CD8-positive, alpha-beta memory T cell (primary cell): Measurements from ENCODE around the gene SFMBT1. TPM values are rescaled to one million over a fixed set of nuclear protein-coding genes. Genes with fewer than 3 reads are reported as not detected.
"Not testable (repeated sequence)": the region's sequence is repeated elsewhere in the genome, so short reads cannot be mapped to it uniquely, and the experiment has no call there.

Source experiments
- CTCF ChIA-PET: fragments of 350-600 bp; sonication (Branson Sonifier 250); formaldehyde crosslinking; loops from one replicate; lab custom pipeline; 2021; ENCODE audit warnings: antibody characterized with exemption; lab: Charles Lee
- POLR2A ChIA-PET: fragments of 350-600 bp; sonication (Branson Sonifier 250); formaldehyde crosslinking; loops from one replicate; lab custom pipeline; 2021; ENCODE audit warnings: antibody characterized with exemption; lab: Charles Lee
- DNase-seq, 5 donors: peaks; one replicate each; pipeline versions ENCODE4 v3.0.0 to v3.0.0-alpha.2; 2020 to 2022; ENCODE audit warnings: mixed read lengths in 1 of 5
- H3K27ac ChIP-seq: one replicate; pipeline ENCODE4 v1.7.0; 2013; ENCODE audit warnings: low read depth, mild to moderate bottlenecking, low read length, moderate library complexity
- H3K27me3 ChIP-seq: 2 replicates; pipeline ENCODE4 v1.7.0; 2013; ENCODE audit warnings: low read length, mild to moderate bottlenecking; ENCODE audit not compliant: insufficient read depth, poor library complexity, severe bottlenecking
- H3K36me3 ChIP-seq: 2 replicates; pipeline ENCODE4 v1.7.0; 2013; ENCODE audit warnings: mild to moderate bottlenecking, low read length, moderate library complexity; ENCODE audit not compliant: insufficient read depth
- H3K4me1 ChIP-seq: 2 replicates; pipeline ENCODE4 v1.7.0; 2013; ENCODE audit warnings: mild to moderate bottlenecking, low read length, moderate library complexity; ENCODE audit not compliant: insufficient read depth
- H3K4me3 ChIP-seq: 2 replicates; pipeline ENCODE4 v1.7.0; 2013; ENCODE audit warnings: mild to moderate bottlenecking, low read length
- H3K9me3 ChIP-seq: 2 replicates; pipeline ENCODE4 v1.7.0; 2013; ENCODE audit warnings: mild to moderate bottlenecking, low read length
- H3K27ac Mint-ChIP-seq, 8 donors: one replicate each; pipeline ENCODE4 v1.8.0; 2020 to 2021; ENCODE audit warnings: mixed read lengths in 8 of 8, mild to moderate bottlenecking in 6 of 8, inconsistent platforms in 3 of 8, moderate library complexity in 3 of 8
- H3K27me3 Mint-ChIP-seq, 2 donors: one replicate each; pipeline ENCODE4 v1.8.0; 2020 to 2021; ENCODE audit warnings: mixed read lengths in 2 of 2, mild to moderate bottlenecking in 1 of 2, moderate library complexity in 1 of 2
- H3K36me3 Mint-ChIP-seq, 3 donors: one replicate each; pipeline ENCODE4 v1.8.0; 2020 to 2021; ENCODE audit warnings: mixed read lengths in 3 of 3, inconsistent platforms in 1 of 3, mild to moderate bottlenecking in 1 of 3
- H3K4me1 Mint-ChIP-seq, 3 donors: one replicate each; pipeline ENCODE4 v1.8.0; 2020 to 2021; ENCODE audit warnings: mixed read lengths in 3 of 3, inconsistent platforms in 1 of 3, mild to moderate bottlenecking in 1 of 3
- H3K4me3 Mint-ChIP-seq, 7 donors: one replicate each; pipeline ENCODE4 v1.8.0; 2020 to 2021; ENCODE audit warnings: mixed read lengths in 7 of 7, mild to moderate bottlenecking in 6 of 7, moderate library complexity in 4 of 7, inconsistent platforms in 2 of 7
- H3K9me3 Mint-ChIP-seq, 5 donors: one replicate each; pipeline ENCODE4 v1.8.0; 2020 to 2022; ENCODE audit warnings: mixed read lengths in 5 of 5, mild to moderate bottlenecking in 3 of 5, moderate library complexity in 2 of 5, inconsistent platforms in 1 of 5
- polyA plus RNA-seq: library from polyadenylated mRNA; unstranded; fragments of 300-500 nt; fragmentation: Illumina TruSeq; gene quantifications from one replicate; pipeline ENCODE4 v1.2.3, GENCODE V29; 2021
- total RNA-seq, 2 experiments: library from RNA; stranded (reverse); gene quantifications; one replicate each; pipeline ENCODE4 v1.2.3, GENCODE V29; 2021

Gene SFMBT1
- total and polyA plus RNA-seq, 3 experiments from 2014 or later, result 17.0 to 21.0 (median 18.3) TPM

- H3K27me3 ChIP-seq, result no peaks in the 10 kb centered on the region
- no peak overlapping the region for H3K27ac ChIP-seq
- Mint-ChIP-seq H3K36me3 (peaks cover 0 to 3% (median 0%) of the 10 kb centered on the region in 3 donors), H3K9me3 (no peaks in the 10 kb centered on the region), H3K27ac (peak overlapping the region in 7 of 8 donors; percentile 90 to 98 (median 94)), H3K4me1 (peaks cover 13 to 23% (median 14%) of the 10 kb centered on the region in 3 donors), H3K4me3 (peak overlapping the region; percentile 85 to 96 (median 91)), H3K27me3 (no peaks in the 10 kb centered on the region)
- ChIA-PET POLR2A (interaction anchor here (1.1 kb wide), 1 partner anchor 26 kb away, joined by 4 read pairs; the partner anchor contains the start of gene SFMBT1), CTCF (interaction anchor here (1.0 to 1.8 kb wide), 5 partner anchors 25 to 227 kb away, joined by 3 to 7 read pairs (median 3); no protein-coding TSS in a partner anchor)
- peaks cover 10% of the 10 kb centered on the region for H3K4me1 ChIP-seq
- H3K36me3 ChIP-seq, result no peaks in the 10 kb centered on the region
- no peak for DNase-seq
- H3K9me3 ChIP-seq, result no peaks in the 10 kb centered on the region
- H3K4me3 ChIP-seq, result peak overlapping the region; percentile 88
Measured at GRCh38 chr3:53071882-53072431, 26.1 kb upstream of the SFMBT1 start.

- ChIA-PET POLR2A (no interaction called here), CTCF (no interaction called here)
- H3K4me1 Mint-ChIP-seq, result peaks cover 13 to 23% (median 14%) of the 10 kb centered on the region in 3 donors
- no peaks in the 10 kb centered on the region for H3K9me3 Mint-ChIP-seq
- peak overlapping the region in 2 of 8 donors; percentile 49 to 62 for H3K27ac Mint-ChIP-seq
- no peaks in the 10 kb centered on the region for H3K27me3 ChIP-seq
- H3K27me3 Mint-ChIP-seq, result peaks cover 0 to 6% of the 10 kb centered on the region in 2 donors
- H3K4me1 ChIP-seq, result peaks cover 10% of the 10 kb centered on the region
- H3K36me3 ChIP-seq, result no peaks in the 10 kb centered on the region
- no peak for DNase-seq
- no peak overlapping the region for H3K27ac ChIP-seq
- no peaks in the 10 kb centered on the region for H3K9me3 ChIP-seq
- H3K36me3 Mint-ChIP-seq, result peaks cover 0 to 3% (median under 1%) of the 10 kb centered on the region in 3 donors
- H3K4me3 Mint-ChIP-seq, result peak overlapping the region in 2 of 7 donors; percentile 38 to 51
- no peak overlapping the region for H3K4me3 ChIP-seq
Measured at GRCh38 chr3:53069422-53070068, 23.7 kb upstream of the SFMBT1 start.

DNA sequence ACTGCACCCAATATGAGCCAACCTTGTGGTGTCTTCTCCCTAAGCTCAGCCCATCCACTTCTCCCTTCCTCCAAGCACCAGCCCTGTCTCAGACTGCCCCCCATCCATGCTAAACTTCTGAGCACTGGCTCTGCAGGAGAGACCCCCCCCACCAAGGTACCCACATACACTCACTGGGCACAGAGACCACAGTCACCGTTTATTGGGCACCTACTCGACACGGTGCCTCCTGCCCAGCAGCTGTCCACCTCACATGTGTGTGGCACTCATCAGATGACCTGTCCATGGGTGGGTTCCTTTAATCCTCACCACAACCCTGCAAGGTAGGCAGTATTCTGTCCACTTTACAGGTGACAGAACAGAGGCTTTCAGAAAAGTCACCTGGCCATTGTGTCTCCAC, 22.3 kb upstream of the SFMBT1 start:
- Mint-ChIP-seq H3K9me3 (no peaks in the 10 kb centered on the region), H3K27me3 (peaks cover 0 to 14% of the 10 kb centered on the region in 2 donors), H3K27ac (no peak overlapping the region), H3K4me3 (no peak overlapping the region), H3K36me3 (peaks cover 0 to 3% (median 2%) of the 10 kb centered on the region in 3 donors), H3K4me1 (peaks cover 7 to 15% (median 10%) of the 10 kb centered on the region in 3 donors)
- Histone ChIP-seq H3K4me1 (peaks cover 10% of the 10 kb centered on the region), H3K27me3 (no peaks in the 10 kb centered on the region), H3K27ac (no peak overlapping the region), H3K4me3 (no peak overlapping the region), H3K36me3 (no peaks in the 10 kb centered on the region), H3K9me3 (no peaks in the 10 kb centered on the region)
- DNase-seq, result no peak
- ChIA-PET CTCF (interaction anchor here (1.0 to 1.6 kb wide), 3 partner anchors 11 to 223 kb away, joined by 3 to 4 read pairs (median 4); partner anchors contain the start of gene SFMBT1), POLR2A (no interaction called here)

DNA sequence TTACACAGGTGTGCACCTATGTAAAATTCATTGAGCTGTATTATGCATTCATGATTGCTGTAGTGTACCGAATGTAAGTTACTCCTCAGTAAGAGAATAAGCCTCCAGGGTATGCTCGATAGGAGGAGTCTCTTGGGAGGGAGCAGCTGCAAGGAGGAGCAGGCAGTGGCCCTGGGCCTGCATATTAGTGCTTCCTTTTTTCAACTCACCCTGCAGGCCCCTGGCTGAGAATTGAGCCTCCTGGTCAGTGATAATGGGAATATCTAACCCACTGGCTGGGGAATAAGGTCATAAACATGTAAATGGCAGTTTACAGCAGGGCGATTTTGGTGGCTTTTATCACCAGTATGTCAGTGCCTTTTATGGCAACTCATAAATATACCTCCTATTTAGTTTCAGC, 21.7 kb upstream of the SFMBT1 start:
- Histone ChIP-seq H3K36me3 (no peaks in the 10 kb centered on the region), H3K9me3 (no peaks in the 10 kb centered on the region), H3K4me1 (peaks cover 10% of the 10 kb centered on the region), H3K27me3 (no peaks in the 10 kb centered on the region), H3K4me3 (no peak overlapping the region), H3K27ac (no peak overlapping the region)
- Mint-ChIP-seq H3K9me3 (no peaks in the 10 kb centered on the region), H3K4me3 (no peak overlapping the region), H3K27ac (no peak overlapping the region), H3K27me3 (peaks cover 0 to 18% of the 10 kb centered on the region in 2 donors), H3K4me1 (peaks cover 5 to 11% (median 5%) of the 10 kb centered on the region in 3 donors), H3K36me3 (peaks cover 0 to 2% (median 0%) of the 10 kb centered on the region in 3 donors)
- ChIA-PET CTCF (interaction anchor here (1.0 to 1.6 kb wide), 3 partner anchors 10 to 222 kb away, joined by 3 to 4 read pairs (median 4); partner anchors contain the start of gene SFMBT1), POLR2A (no interaction called here)
- no peak for DNase-seq

DNA sequence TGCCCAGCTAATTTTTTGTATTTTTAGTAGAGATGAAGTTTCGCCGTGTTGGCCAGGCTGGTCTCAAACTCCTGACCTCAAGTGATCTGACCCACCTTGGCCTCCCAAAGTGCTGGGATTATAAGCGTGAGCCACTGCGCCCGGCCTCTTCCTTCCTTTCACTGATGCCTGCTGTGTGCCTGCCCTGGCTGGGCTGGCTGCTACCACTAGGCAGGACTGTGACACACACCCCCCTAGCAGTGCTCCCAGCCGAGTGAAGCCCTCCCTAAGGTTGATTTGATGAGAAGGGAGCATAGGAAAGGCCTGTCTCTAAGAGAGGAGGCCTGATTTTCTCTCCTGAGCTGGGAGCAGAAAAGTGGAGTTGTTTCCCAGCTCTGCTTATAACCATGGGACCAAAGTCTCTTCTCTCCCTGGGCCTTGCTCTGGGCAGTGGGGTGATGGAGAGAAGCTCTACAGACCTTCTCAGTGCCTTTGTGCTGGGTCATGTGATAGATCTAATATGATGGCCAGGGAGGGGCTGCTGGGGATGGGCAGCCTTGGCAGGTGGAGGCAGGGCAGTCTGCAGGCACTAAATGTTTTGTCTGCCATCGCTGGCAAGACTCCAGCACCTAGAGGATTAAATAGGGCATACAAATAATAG, 20.1 kb upstream of the SFMBT1 start:
- Histone ChIP-seq H3K36me3 (no peaks in the 10 kb centered on the region), H3K27me3 (no peaks in the 10 kb centered on the region), H3K9me3 (no peaks in the 10 kb centered on the region), H3K27ac (no peak overlapping the region), H3K4me3 (no peak overlapping the region), H3K4me1 (no peaks in the 10 kb centered on the region)
- Mint-ChIP-seq H3K27ac (no peak overlapping the region), H3K4me1 (no peaks in the 10 kb centered on the region), H3K4me3 (no peak overlapping the region), H3K9me3 (no peaks in the 10 kb centered on the region), H3K27me3 (peaks cover 3 to 23% of the 10 kb centered on the region in 2 donors), H3K36me3 (peaks cover 0 to 2% (median 0%) of the 10 kb centered on the region in 3 donors)
- no peak for DNase-seq
- POLR2A ChIA-PET, result no interaction called here
- CTCF ChIA-PET, result no interaction called here

DNA sequence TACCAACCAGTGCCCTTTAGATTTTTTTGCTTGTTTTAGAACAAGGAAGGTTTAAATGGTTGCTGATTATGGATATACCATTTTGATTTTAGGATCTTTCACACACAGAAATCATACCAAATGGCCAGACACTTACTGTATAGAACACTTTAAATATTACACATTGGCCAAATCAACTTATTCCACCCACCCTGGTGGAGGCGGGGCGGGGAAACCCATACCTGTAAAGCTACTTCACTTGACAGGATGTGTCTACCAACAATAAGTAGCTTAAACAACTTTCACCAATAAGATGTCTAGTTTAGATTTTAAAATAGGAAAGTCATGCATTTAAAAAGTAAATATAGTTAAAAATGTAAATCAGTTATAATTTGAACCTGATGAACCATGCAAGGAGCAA, 17.0 kb upstream of the SFMBT1 start:
- H3K4me3 ChIP-seq, result no peak overlapping the region
- DNase-seq, result no peak
- no peak overlapping the region for H3K4me3 Mint-ChIP-seq
- no peaks in the 10 kb centered on the region for H3K36me3 ChIP-seq
- H3K36me3 Mint-ChIP-seq, result peaks cover 0 to 2% (median 0%) of the 10 kb centered on the region in 3 donors
- ChIA-PET POLR2A (no interaction called here), CTCF (no interaction called here)
- no peak overlapping the region for H3K27ac ChIP-seq
- no peaks in the 10 kb centered on the region for H3K27me3 ChIP-seq
- H3K4me1 ChIP-seq, result no peaks in the 10 kb centered on the region
- H3K4me1 Mint-ChIP-seq, result no peaks in the 10 kb centered on the region
- no peaks in the 10 kb centered on the region for H3K9me3 Mint-ChIP-seq
- no peaks in the 10 kb centered on the region for H3K9me3 ChIP-seq
- H3K27ac Mint-ChIP-seq, result no peak overlapping the region
- H3K27me3 Mint-ChIP-seq, result peaks cover 7 to 30% of the 10 kb centered on the region in 2 donors

DNA sequence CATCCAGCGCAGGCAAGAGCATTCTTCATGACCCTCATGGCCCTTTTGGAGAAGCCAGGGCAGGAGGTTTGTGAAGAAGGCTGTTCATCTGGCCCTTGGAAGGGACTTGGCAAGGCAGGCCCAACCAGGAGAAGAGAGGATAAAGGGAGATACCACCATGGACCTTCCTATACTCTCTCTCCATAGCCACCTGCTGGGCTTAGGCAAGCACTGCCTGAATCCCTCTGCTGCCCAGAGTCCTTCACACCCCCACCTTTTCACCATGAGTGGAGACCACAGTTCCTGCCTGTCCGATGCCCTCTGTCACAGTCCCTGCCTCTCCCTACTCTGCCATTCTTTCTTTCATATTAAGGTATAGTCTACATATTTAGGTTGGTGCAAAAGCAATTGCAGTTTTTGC, 10.6 kb upstream of the SFMBT1 start:
- ChIA-PET CTCF (interaction anchor here (1.2 kb wide), 1 partner anchor 12 kb away, joined by 3 read pairs; no protein-coding TSS in a partner anchor), POLR2A (no interaction called here)
- no peaks in the 10 kb centered on the region for H3K4me1 Mint-ChIP-seq
- Histone ChIP-seq H3K36me3 (no peaks in the 10 kb centered on the region), H3K4me1 (no peaks in the 10 kb centered on the region), H3K4me3 (no peak overlapping the region), H3K9me3 (no peaks in the 10 kb centered on the region), H3K27me3 (no peaks in the 10 kb centered on the region), H3K27ac (no peak overlapping the region)
- no peak overlapping the region for H3K4me3 Mint-ChIP-seq
- no peak for DNase-seq
- H3K9me3 Mint-ChIP-seq, result no peaks in the 10 kb centered on the region
- H3K27me3 Mint-ChIP-seq, result peaks cover 7 to 10% of the 10 kb centered on the region in 2 donors
- H3K36me3 Mint-ChIP-seq, result no peaks in the 10 kb centered on the region
- no peak overlapping the region for H3K27ac Mint-ChIP-seq

DNA sequence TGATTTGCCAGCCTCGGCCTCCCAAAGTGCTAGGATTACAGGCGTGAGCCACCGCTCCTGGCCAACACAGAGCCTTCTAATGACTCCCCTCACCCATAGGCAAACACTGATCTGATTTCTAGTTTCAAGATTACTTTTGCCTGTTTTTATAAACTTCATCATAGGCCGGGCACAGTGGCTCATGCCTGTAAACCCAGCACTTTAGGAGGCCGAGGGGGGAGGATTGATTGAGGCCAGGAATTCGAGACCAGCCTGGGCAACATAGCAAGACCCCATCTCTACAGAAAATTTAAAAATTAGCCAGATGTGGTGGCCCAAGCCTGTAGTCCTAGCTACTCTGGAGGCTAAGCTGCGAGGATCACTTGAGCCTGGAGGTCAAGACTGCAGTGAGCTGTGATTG, 8.4 kb upstream of the SFMBT1 start:
- H3K27ac Mint-ChIP-seq, H3K27ac ChIP-seq, H3K4me3 ChIP-seq, H3K4me3 Mint-ChIP-seq, H3K27me3 ChIP-seq, H3K36me3 ChIP-seq, H3K27me3 Mint-ChIP-seq, POLR2A ChIA-PET, H3K4me1 ChIP-seq, H3K9me3 Mint-ChIP-seq, DNase-seq, H3K36me3 Mint-ChIP-seq, H3K9me3 ChIP-seq, H3K4me1 Mint-ChIP-seq: not testable (repeated sequence)
- CTCF ChIA-PET, result interaction anchor here (0.9 kb wide), 1 partner anchor 8 kb away, joined by 4 read pairs; the partner anchor contains the start of gene SFMBT1
